A549 (cell line): Measurements from ENCODE around the gene CPHXL2. TPM values are rescaled to one million over a fixed set of nuclear protein-coding genes. Genes with fewer than 3 reads are reported as not detected.

Source experiments
- ATAC-seq, 2 experiments: fragments of 200-7000 bp in 1 of 2; fragments of >200 bp in 1 of 2; cut with Nextera tagmentation in 1 of 2; cut with Tn5 transposase in 1 of 2; 3 replicates each; pipeline versions ENCODE4 v1.8.0 to v1.9.1; 2018 to 2020; ENCODE audit warnings: mild to moderate bottlenecking in 1 of 2, moderate library complexity in 1 of 2
- CTCF ChIA-PET: fragments of 300-600 bp; sonication (Branson Sonifier 250); formaldehyde crosslinking; extraction: SDS; loops from one replicate; lab custom pipeline; 2021; ENCODE audit warnings: antibody characterized with exemption, inconsistent platforms; lab: Yijun Ruan, JAX
- POLR2A ChIA-PET: fragments of 350-600 bp; formaldehyde crosslinking; extraction: SDS; loops from one replicate; lab custom pipeline; 2021; ENCODE audit warnings: antibody characterized with exemption, inconsistent platforms; lab: Yijun Ruan, JAX
- DNase-seq, 2 experiments: peaks; one replicate each; pipeline versions ENCODE4 v3.0.0 to v3.0.0-alpha.2; 2011 to 2016; ENCODE audit warnings: low read depth in 1 of 2, low spot score in 1 of 2
- FAIRE-seq: peaks from 2 replicates; lab custom pipeline; 2011; peaks lifted over from hg19 to GRCh38; lab: Jason Lieb, UNC
- H3K27ac ChIP-seq, 2 experiments: fragments of >200 bp; sonication (Bioruptor Twin); formaldehyde crosslinking; 3 replicates each; pipeline ENCODE4 v1.5.1; 2016 to 2017
- H3K4me1 ChIP-seq: fragments of >200 bp; sonication (Bioruptor Twin); formaldehyde crosslinking; 3 replicates; pipeline ENCODE4 v1.6.1; 2016
- H3K4me2 ChIP-seq: fragments of >200 bp; sonication (Bioruptor Twin); formaldehyde crosslinking; 3 replicates; pipeline ENCODE4 v1.6.1; 2016
- H3K4me3 ChIP-seq: fragments of >200 bp; sonication (Bioruptor Twin); formaldehyde crosslinking; 3 replicates; pipeline ENCODE4 v1.5.1; 2016
- H3K9me3 ChIP-seq: fragments of >200 bp; sonication (Bioruptor Twin); formaldehyde crosslinking; 3 replicates; pipeline ENCODE4 v1.6.1; 2016
- CHD2 ChIP-seq: fragments of 150-350 bp; IDR thresholded peaks from 2 replicates; pipeline ENCODE4 v1.6.1; 2014; ENCODE audit warnings: low read length; ENCODE audit not compliant: partially characterized antibody
- EP300 ChIP-seq, 2 experiments: fragments of >200 bp; sonication (Bioruptor Twin); formaldehyde crosslinking; IDR thresholded peaks; 2 replicates in 1 of 2; 3 replicates in 1 of 2; pipeline ENCODE4 v1.6.1; 2016 to 2017
- HEYL ChIP-seq: fragments of 250-450 bp; sonication (Bioruptor Pico); IDR thresholded peaks from 2 replicates; pipeline ENCODE4 v1.8.0; 2021; ENCODE audit warnings: mild to moderate bottlenecking, moderate library complexity
- MAFK ChIP-seq: fragments of 450-650 bp; IDR thresholded peaks from 2 replicates; pipeline ENCODE4 v1.6.1; 2014; ENCODE audit not compliant: partially characterized antibody
- MYC ChIP-seq: IDR thresholded peaks from 2 replicates; pipeline ENCODE4 v1.6.1; 2012; ENCODE audit warnings: mild to moderate bottlenecking, inconsistent platforms, low read length, improper control_type of control experiment, borderline replicate concordance
- NPAS2 ChIP-seq: fragments of 250-450 bp; sonication (Bioruptor Pico); IDR thresholded peaks from 2 replicates; pipeline ENCODE4 v1.8.0; 2022; ENCODE audit warnings: mild to moderate bottlenecking, moderate library complexity, borderline replicate concordance
- PHF8 ChIP-seq: fragments of 200-600 bp; sonication (generic); IDR thresholded peaks from 2 replicates; pipeline ENCODE4 v1.6.1; 2016; ENCODE audit warnings: low read depth, mild to moderate bottlenecking, antibody characterized with exemption, moderate library complexity, borderline replicate concordance
- RAD21 ChIP-seq, 2 experiments: fragments of >200 bp in 1 of 2; sonication (Bioruptor Twin) in 1 of 2; formaldehyde crosslinking in 1 of 2; IDR thresholded peaks in 1 of 2; conservative IDR thresholded peaks in 1 of 2; 2 replicates in 1 of 2; 3 replicates in 1 of 2; pipeline ENCODE4 v1.6.1; 2012 to 2018; ENCODE audit warnings: inconsistent platforms in 1 of 2
- SREBF2 ChIP-seq: fragments of 450-650 bp; IDR thresholded peaks from 2 replicates; pipeline ENCODE4 v1.6.1; 2014; ENCODE audit warnings: mild to moderate bottlenecking, moderate library complexity
- TP53 ChIP-seq: fragments of 250-450 bp; sonication (Bioruptor Pico); IDR thresholded peaks from 2 replicates; pipeline ENCODE4 v1.5.0; 2021; ENCODE audit warnings: mild to moderate bottlenecking, moderate library complexity
- ZNF302 ChIP-seq: fragments of 250-450 bp; sonication (Bioruptor Pico); IDR thresholded peaks from 2 replicates; pipeline ENCODE4 v1.9.0; 2021; ENCODE audit warnings: inconsistent platforms, mild to moderate bottlenecking, moderate library complexity
- ZSCAN20 ChIP-seq: fragments of 250-450 bp; sonication (Bioruptor Pico); IDR thresholded peaks from 2 replicates; pipeline ENCODE4 v1.8.0; 2022; ENCODE audit warnings: mild to moderate bottlenecking, moderate library complexity
- WGBS: methylation state at CpG from one replicate; pipeline ENCODE4 v1.1.6; 2017; ENCODE audit errors: missing lambda C conversion rate; 5-methylcytosine and 5-hydroxymethylcytosine counted together
- polyA plus RNA-seq, 4 experiments: library from polyadenylated mRNA; depleted of rRNA in 3 of 4; stranded (reverse); fragments of >200 nt; fragmentation: RNase III in 1 of 4; extraction: RNeasy Plus Mini Kit Qiagen cat#74134 plus additional on column Dnase treatment in 1 of 4; gene quantifications; 2 replicates in 3 of 4; 3 replicates in 1 of 4; pipeline ENCODE4 v1.2.3, GENCODE V29; 2011 to 2017
- TF ChIP-seq, protein P1 (sequence below): fragments of >200 bp; sonication (Bioruptor Twin); formaldehyde crosslinking; IDR thresholded peaks from 3 replicates; pipeline ENCODE4 v1.5.1; 2016
- TF ChIP-seq, protein P2 (sequence below): IDR thresholded peaks from 2 replicates; pipeline ENCODE4 v1.6.1; 2012
- TF ChIP-seq, protein P3 (sequence below): fragments of >200 bp; sonication (Bioruptor Twin); formaldehyde crosslinking; IDR thresholded peaks from 3 replicates; pipeline ENCODE4 v1.6.1; 2016
- TF ChIP-seq, protein P4 (sequence below): fragments of 450-650 bp; IDR thresholded peaks from 2 replicates; pipeline ENCODE4 v1.6.1; 2014; ENCODE audit warnings: antibody characterized with exemption

Gene CPHXL2
- polyA plus RNA-seq, 2 of the 4 experiments (the other 2 are of a cell fraction), result not detected

DNA sequence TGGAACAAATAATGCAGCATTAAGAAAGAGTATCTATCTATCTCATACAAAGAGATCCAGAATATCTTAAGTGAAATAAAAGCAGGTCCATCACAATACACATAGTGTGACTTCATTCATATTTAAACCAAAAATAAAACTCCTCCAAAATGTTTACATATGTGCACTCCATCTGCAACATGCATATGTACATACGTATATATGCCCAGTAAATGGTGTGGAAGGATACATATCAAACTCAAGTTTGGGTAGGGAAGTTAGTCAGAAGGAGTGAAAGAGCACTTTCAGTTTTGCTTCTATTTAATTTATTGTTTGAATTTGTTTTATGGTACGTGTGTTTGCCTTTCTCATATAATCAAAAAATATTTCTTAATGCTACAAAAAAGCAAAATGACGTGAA lies 41.8 kb downstream of the CPHXL2 start (continued):
- TF ChIP-seq, protein P1, sequence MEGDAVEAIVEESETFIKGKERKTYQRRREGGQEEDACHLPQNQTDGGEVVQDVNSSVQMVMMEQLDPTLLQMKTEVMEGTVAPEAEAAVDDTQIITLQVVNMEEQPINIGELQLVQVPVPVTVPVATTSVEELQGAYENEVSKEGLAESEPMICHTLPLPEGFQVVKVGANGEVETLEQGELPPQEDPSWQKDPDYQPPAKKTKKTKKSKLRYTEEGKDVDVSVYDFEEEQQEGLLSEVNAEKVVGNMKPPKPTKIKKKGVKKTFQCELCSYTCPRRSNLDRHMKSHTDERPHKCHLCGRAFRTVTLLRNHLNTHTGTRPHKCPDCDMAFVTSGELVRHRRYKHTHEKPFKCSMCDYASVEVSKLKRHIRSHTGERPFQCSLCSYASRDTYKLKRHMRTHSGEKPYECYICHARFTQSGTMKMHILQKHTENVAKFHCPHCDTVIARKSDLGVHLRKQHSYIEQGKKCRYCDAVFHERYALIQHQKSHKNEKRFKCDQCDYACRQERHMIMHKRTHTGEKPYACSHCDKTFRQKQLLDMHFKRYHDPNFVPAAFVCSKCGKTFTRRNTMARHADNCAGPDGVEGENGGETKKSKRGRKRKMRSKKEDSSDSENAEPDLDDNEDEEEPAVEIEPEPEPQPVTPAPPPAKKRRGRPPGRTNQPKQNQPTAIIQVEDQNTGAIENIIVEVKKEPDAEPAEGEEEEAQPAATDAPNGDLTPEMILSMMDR, result no peak

DNA sequence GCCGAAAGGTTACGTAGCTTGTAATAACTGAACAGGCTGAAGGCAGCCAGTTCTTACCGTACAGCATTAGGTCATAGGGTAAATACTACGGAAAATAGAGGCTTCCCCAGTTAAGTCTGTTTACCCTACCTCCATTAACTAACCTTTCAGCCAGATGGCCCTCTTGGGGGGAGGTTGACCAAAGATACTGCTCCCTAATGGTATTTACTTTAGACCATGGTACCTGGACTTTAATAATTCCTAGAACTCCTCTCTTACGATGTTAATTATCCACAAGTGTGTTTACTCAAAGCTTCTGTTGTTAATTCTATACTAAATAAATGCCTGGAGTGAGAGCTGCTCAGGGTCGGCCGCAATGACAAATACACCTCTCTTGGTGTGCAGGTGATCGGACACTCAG lies 44.0 kb downstream of the CPHXL2 start:
- 84% methylated on average over 8 of the region's 8 CpGs for WGBS
- ChIA-PET CTCF (interaction anchor here (0.8 to 1.3 kb wide), 4 partner anchors 9 to 177 kb away, joined by 3 to 4 read pairs (median 3); no protein-coding TSS in a partner anchor), POLR2A (interaction anchor here (0.7 kb wide), 1 partner anchor 81 kb away, joined by 7 read pairs; no protein-coding TSS in a partner anchor)
- FAIRE-seq, result no peak
- TF ChIP-seq, protein P2, sequence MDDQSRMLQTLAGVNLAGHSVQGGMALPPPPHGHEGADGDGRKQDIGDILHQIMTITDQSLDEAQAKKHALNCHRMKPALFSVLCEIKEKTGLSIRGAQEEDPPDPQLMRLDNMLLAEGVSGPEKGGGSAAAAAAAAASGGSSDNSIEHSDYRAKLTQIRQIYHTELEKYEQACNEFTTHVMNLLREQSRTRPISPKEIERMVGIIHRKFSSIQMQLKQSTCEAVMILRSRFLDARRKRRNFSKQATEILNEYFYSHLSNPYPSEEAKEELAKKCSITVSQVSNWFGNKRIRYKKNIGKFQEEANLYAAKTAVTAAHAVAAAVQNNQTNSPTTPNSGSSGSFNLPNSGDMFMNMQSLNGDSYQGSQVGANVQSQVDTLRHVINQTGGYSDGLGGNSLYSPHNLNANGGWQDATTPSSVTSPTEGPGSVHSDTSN, result no peak
- TF ChIP-seq MAFK (no peak), CHD2 (no peak), ZNF302 (no peak)
- TF ChIP-seq, protein P3, sequence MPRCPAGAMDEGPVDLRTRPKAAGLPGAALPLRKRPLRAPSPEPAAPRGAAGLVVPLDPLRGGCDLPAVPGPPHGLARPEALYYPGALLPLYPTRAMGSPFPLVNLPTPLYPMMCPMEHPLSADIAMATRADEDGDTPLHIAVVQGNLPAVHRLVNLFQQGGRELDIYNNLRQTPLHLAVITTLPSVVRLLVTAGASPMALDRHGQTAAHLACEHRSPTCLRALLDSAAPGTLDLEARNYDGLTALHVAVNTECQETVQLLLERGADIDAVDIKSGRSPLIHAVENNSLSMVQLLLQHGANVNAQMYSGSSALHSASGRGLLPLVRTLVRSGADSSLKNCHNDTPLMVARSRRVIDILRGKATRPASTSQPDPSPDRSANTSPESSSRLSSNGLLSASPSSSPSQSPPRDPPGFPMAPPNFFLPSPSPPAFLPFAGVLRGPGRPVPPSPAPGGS, result no peak
- Histone ChIP-seq H3K4me2 (no peak overlapping the region), H3K27ac (no peak overlapping the region), H3K4me3 (no peak overlapping the region), H3K9me3 (no peaks in the 10 kb centered on the region), H3K4me1 (no peaks in the 10 kb centered on the region)
- no peak for DNase-seq
- ATAC-seq, result no peak

DNA sequence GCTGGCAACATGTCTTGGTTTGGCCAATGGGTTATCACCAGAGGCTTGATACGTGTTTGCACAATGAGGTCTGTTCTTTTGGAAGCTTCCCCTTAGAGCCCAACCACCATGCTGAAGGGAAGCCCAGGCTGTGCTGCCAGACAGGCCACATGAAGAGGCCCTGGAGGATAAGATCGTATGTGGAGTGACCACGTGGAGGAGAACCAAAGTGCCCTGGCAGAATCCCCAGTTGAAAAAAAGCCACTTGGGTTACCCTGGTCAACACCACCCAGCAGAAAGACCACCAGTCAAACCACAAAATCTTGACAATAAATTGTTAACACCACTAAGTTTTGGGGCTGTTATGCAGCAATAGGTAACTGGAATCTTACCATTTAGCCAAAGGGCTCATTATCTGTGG lies 46.8 kb downstream of the CPHXL2 start:
- ChIA-PET POLR2A (no interaction called here), CTCF (interaction anchor here (1.2 to 2.0 kb wide), 2 partner anchors 11 to 165 kb away, joined by 4 to 6 read pairs; no protein-coding TSS in a partner anchor)
- Histone ChIP-seq H3K4me2 (no peak overlapping the region), H3K9me3 (no peaks in the 10 kb centered on the region), H3K27ac (no peak overlapping the region), H3K4me1 (no peaks in the 10 kb centered on the region; the same call in 2 of the 3 replicates), H3K4me3 (no peak overlapping the region)
- no peak for FAIRE-seq
- WGBS, result 98% methylated on average over 3 of the region's 3 CpGs
- ATAC-seq, result no peak
- no peak for DNase-seq
- TF ChIP-seq NPAS2 (CRISPR knock-in tag), result no peak
- no peak for TF ChIP-seq TP53
- TF ChIP-seq HEYL, result no peak
- no peak for TF ChIP-seq SREBF2
- no peak for TF ChIP-seq RAD21 (conservative IDR thresholded peaks at IDR 0.05 in 1 of 2, IDR thresholded peaks at IDR 0.05 in 1 of 2)
- no peak for TF ChIP-seq EP300 (IDR thresholded peaks at IDR 0.05)
- no peak for TF ChIP-seq MYC

DNA sequence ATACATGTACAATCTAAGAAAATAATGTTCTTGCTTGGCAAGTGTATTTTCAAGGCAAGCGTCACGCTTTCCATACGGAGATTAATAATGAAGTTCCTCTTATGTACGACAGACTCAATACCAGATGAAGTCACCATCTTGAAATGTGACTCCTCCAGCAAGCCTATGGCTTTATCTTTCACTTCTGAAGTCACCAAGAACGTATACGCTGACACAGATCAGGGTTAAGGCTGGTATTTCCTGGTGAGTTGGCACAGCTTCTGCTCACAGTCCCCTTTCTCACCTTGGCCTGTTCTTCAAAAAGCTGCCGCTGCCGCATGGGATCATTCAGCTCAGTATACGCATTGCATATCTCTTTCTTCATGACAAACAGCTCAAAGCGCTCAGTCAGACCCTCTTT lies 47.7 kb downstream of the CPHXL2 start:
- peaks cover 4% of the 10 kb centered on the region; the same call in 1 of the 3 replicates for H3K4me1 ChIP-seq
- no peak overlapping the region for H3K4me2 ChIP-seq
- DNase-seq (no peak), ATAC-seq (no peak), FAIRE-seq (no peak)
- ChIA-PET POLR2A (no interaction called here), CTCF (no interaction called here)
- H3K9me3 ChIP-seq, result no peaks in the 10 kb centered on the region
- TF ChIP-seq SREBF2, result no peak
- no peak for TF ChIP-seq PHF8
- TF ChIP-seq, protein P4, sequence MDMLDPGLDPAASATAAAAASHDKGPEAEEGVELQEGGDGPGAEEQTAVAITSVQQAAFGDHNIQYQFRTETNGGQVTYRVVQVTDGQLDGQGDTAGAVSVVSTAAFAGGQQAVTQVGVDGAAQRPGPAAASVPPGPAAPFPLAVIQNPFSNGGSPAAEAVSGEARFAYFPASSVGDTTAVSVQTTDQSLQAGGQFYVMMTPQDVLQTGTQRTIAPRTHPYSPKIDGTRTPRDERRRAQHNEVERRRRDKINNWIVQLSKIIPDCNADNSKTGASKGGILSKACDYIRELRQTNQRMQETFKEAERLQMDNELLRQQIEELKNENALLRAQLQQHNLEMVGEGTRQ, result no peak
- TF ChIP-seq NPAS2 (CRISPR knock-in tag), result no peak
- no peak for TF ChIP-seq ZSCAN20
- H3K4me3 ChIP-seq, result no peak overlapping the region
- H3K27ac ChIP-seq, result no peak overlapping the region
- 96% methylated on average over 10 of the region's 10 CpGs for WGBS
